Erythroblast (primary cell): ENCODE measurements around the gene CMKLR1.

Experiments
- GATA1 ChIP-seq: IDR thresholded peaks from 2 replicates; pipeline ENCODE4 v1.6.1; 2011; ENCODE audit warnings: low read depth, mild to moderate bottlenecking, control low read depth, low read length, moderate library complexity
- POLR2A ChIP-seq: IDR thresholded peaks from 2 replicates; pipeline ENCODE4 v1.6.1; 2011; ENCODE audit warnings: mild to moderate bottlenecking, low read length

- TF ChIP-seq POLR2A (no peak), GATA1 (no peak)
Measured at GRCh38 chr12:108368089-108368488, 29.0 kb upstream of the CMKLR1 start.
